CD4-positive, alpha-beta T cell (primary cell): ENCODE measurements around the gene DMRT2. TPM values are rescaled to one million over a fixed set of nuclear protein-coding genes. Genes with fewer than 3 reads are reported as not detected.

ENCODE experiments used
- ATAC-seq: fragments of 200-7000 bp; cut with Tn5 transposase; one replicate; pipeline ENCODE4 v1.10.0; 2022; ENCODE audit warnings: mild to moderate bottlenecking; ENCODE audit not compliant: poor library complexity
- CTCF ChIA-PET: fragments of 350-600 bp; sonication (Branson Sonifier 250); formaldehyde crosslinking; loops from one replicate; lab custom pipeline; 2021; ENCODE audit warnings: antibody characterized with exemption, inconsistent platforms; lab: Charles Lee
- POLR2A ChIA-PET: fragments of 350-600 bp; sonication (Branson Sonifier 250); formaldehyde crosslinking; loops from one replicate; lab custom pipeline; 2021; ENCODE audit warnings: antibody characterized with exemption, inconsistent platforms; lab: Charles Lee
- DNase-seq, 14 experiments: peaks; one replicate each; pipeline ENCODE4 v3.0.0-alpha.2; 2013 to 2020; ENCODE audit warnings: mixed read lengths in 2 of 14
- H3K27ac ChIP-seq, 2 donors: one replicate each; pipeline versions ENCODE4 v1.5.1 to v1.7.0; 2013; ENCODE audit warnings: low read length in 2 of 2, low read depth in 1 of 2, mild to moderate bottlenecking in 1 of 2
- H3K27me3 ChIP-seq, 2 experiments: 1 replicate in 1 of 2; 2 replicates in 1 of 2; pipeline versions ENCODE4 v1.6.1 to v1.7.0; 2013; ENCODE audit warnings: low read length in 2 of 2, control low read depth in 1 of 2, mild to moderate bottlenecking in 1 of 2, moderate library complexity in 1 of 2; ENCODE audit not compliant: insufficient read depth in 2 of 2, control insufficient read depth in 1 of 2
- H3K36me3 ChIP-seq: one replicate; pipeline ENCODE4 v1.6.1; 2013; ENCODE audit warnings: low read length, control low read depth; ENCODE audit not compliant: insufficient read depth
- H3K4me1 ChIP-seq: one replicate; pipeline ENCODE4 v1.6.1; 2013; ENCODE audit warnings: low read length, control low read depth; ENCODE audit not compliant: insufficient read depth
- H3K4me3 ChIP-seq: one replicate; pipeline ENCODE4 v1.5.1; 2013; ENCODE audit warnings: mild to moderate bottlenecking, low read length, moderate library complexity
- H3K9me3 ChIP-seq, 2 experiments: 1 replicate in 1 of 2; 2 replicates in 1 of 2; pipeline versions ENCODE4 v1.6.1 to v1.7.0; 2013; ENCODE audit warnings: low read length in 2 of 2, mild to moderate bottlenecking in 2 of 2, control low read depth in 1 of 2, moderate library complexity in 1 of 2; ENCODE audit not compliant: control insufficient read depth in 1 of 2, insufficient read depth in 1 of 2
- H3K27ac Mint-ChIP-seq: one replicate; pipeline ENCODE4 v1.8.0; 2020; ENCODE audit warnings: mixed read lengths
- H3K27me3 Mint-ChIP-seq: one replicate; pipeline ENCODE4 v1.8.0; 2021; ENCODE audit warnings: mixed read lengths
- H3K36me3 Mint-ChIP-seq: one replicate; pipeline ENCODE4 v1.8.0; 2021; ENCODE audit warnings: low read depth, mixed read lengths
- H3K4me1 Mint-ChIP-seq: one replicate; pipeline ENCODE4 v1.8.0; 2021; ENCODE audit warnings: low read depth, mixed read lengths
- H3K4me3 Mint-ChIP-seq: one replicate; pipeline ENCODE4 v1.8.0; 2020; ENCODE audit warnings: mild to moderate bottlenecking, mixed read lengths
- H3K9me3 Mint-ChIP-seq: one replicate; pipeline ENCODE4 v1.8.0; 2020; ENCODE audit warnings: mixed read lengths
- CTCF ChIP-seq: fragments of 200-600 bp; IDR thresholded peaks from one replicate; pipeline ENCODE4 v1.8.0; 2022; ENCODE audit warnings: antibody characterized with exemption, mild to moderate bottlenecking
- intact Hi-C, 2 experiments: fragments of 100-400 bp; cut with DNase I in 1 of 2; cut with micrococcal nuclease in 1 of 2; formaldehyde crosslinking; loops; one replicate each; pipeline versions ENCODE4 v1.15.1 to v1.9.0; 2023 to 2025; cut with DNase I, micrococcal nuclease
- total RNA-seq, 174 experiments: library from RNA in 2 of 174; stranded (reverse) in 2 of 174; gene quantifications; one replicate each; pipeline ENCODE4 v1.2.3 and lab custom pipeline; 2021 to 2026

DMRT2 gene
- total RNA-seq, 2 experiments from 2014 or later = not detected

GRCh38 chr9:1085086-1085485 is 34.9 kb downstream of the DMRT2 start:
- no peak for ATAC-seq
- CTCF ChIA-PET = no interaction called here
- DNase-seq = no peak
- Mint-ChIP-seq H3K27ac (no peak overlapping the region), H3K4me1 (no peaks in the 10 kb centered on the region), H3K4me3 (no peak overlapping the region), H3K9me3 (no peaks in the 10 kb centered on the region), H3K27me3 (peaks cover 31% of the 10 kb centered on the region), H3K36me3 (no peaks in the 10 kb centered on the region)
- H3K27ac ChIP-seq = no peak overlapping the region
- H3K9me3 ChIP-seq = no peaks in the 10 kb centered on the region
- H3K4me1 ChIP-seq = no peaks in the 10 kb centered on the region
- no peaks in the 10 kb centered on the region for H3K36me3 ChIP-seq
- intact Hi-C loops = no loop called here
- no peak for TF ChIP-seq CTCF
- no peak overlapping the region for H3K4me3 ChIP-seq
- POLR2A ChIA-PET = no interaction called here
- H3K27me3 ChIP-seq = peaks cover 0 to 3% of the 10 kb centered on the region in 2 experiments

GRCh38 chr9:1086517-1086916 is 36.4 kb downstream of the DMRT2 start:
- TF ChIP-seq CTCF = no peak
- intact Hi-C loops = no loop called here
- no peaks in the 10 kb centered on the region for H3K4me1 ChIP-seq
- peaks cover 0 to 2% of the 10 kb centered on the region in 2 experiments for H3K27me3 ChIP-seq
- H3K9me3 ChIP-seq = no peaks in the 10 kb centered on the region
- DNase-seq (no peak), ATAC-seq (no peak)
- no peak overlapping the region for H3K27ac Mint-ChIP-seq
- ChIA-PET POLR2A (no interaction called here), CTCF (no interaction called here)
- H3K36me3 Mint-ChIP-seq = no peaks in the 10 kb centered on the region
- no peak overlapping the region for H3K27ac ChIP-seq
- no peaks in the 10 kb centered on the region for H3K9me3 Mint-ChIP-seq
- no peak overlapping the region for H3K4me3 ChIP-seq
- no peaks in the 10 kb centered on the region for H3K4me1 Mint-ChIP-seq
- H3K27me3 Mint-ChIP-seq = peaks cover 31% of the 10 kb centered on the region
- H3K36me3 ChIP-seq = no peaks in the 10 kb centered on the region
- H3K4me3 Mint-ChIP-seq = no peak overlapping the region

- TF ChIP-seq CTCF = no peak
- H3K27ac ChIP-seq = no peak overlapping the region
- intact Hi-C loops = no loop called here
- ATAC-seq (no peak), DNase-seq (no peak)
- Mint-ChIP-seq H3K4me3 (no peak overlapping the region), H3K4me1 (no peaks in the 10 kb centered on the region), H3K9me3 (no peaks in the 10 kb centered on the region), H3K27me3 (peaks cover 29% of the 10 kb centered on the region), H3K36me3 (no peaks in the 10 kb centered on the region), H3K27ac (no peak overlapping the region)
- ChIA-PET POLR2A (no interaction called here), CTCF (no interaction called here)
- no peak overlapping the region for H3K4me3 ChIP-seq
- H3K4me1 ChIP-seq = no peaks in the 10 kb centered on the region
- H3K36me3 ChIP-seq = no peaks in the 10 kb centered on the region
- H3K9me3 ChIP-seq = no peaks in the 10 kb centered on the region
- no peaks in the 10 kb centered on the region for H3K27me3 ChIP-seq
Observed at GRCh38 chr9:1087120-1087881, 37.1 kb downstream of the DMRT2 start.
